ENCODE results near the gene UFSP2. TPM values are rescaled to one million over a fixed set of nuclear protein-coding genes. Genes with fewer than 3 reads are reported as not detected.

The UFSP2 gene
- total and polyA plus RNA-seq, 2 of the 4 experiments (the other 2 are of a cell fraction): 21.8 to 43.7 TPM

DNA sequence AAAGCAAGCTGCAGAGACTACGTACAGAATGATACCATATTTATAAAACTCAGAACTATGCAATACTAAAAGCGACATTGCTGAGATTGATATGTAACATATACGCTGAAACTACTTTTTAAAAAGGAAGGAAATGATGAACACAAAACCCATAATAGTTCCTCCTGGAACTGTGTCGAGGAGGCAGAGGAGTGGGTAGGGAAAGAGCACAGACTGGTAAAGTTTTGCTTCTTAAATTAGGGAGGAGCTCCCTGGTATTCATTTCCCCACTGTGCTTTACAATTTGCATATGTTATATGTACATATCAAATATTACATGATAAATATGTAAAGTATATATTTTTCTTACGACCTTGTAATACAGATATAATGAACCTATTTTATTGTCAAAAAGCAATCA is 13.9 kb downstream of the UFSP2 start:
- no peaks in the 10 kb centered on the region for H4K20me1 ChIP-seq (ENCODE audit: insufficient read depth, low read length)
- H4K5ac ChIP-seq (ENCODE audit: low read depth, low read length): no peak overlapping the region
- no peak overlapping the region for H2BK20ac ChIP-seq (ENCODE audit: low read depth, low read length)
- H3K9ac ChIP-seq (ENCODE audit: low read depth, low read length): no peak overlapping the region
- H4K91ac ChIP-seq (ENCODE audit: insufficient read depth, low read depth, low read length): no peak overlapping the region
- no peak overlapping the region for H3K27ac ChIP-seq (ENCODE audit: insufficient read depth, low read length)
- H3K4me3 ChIP-seq (ENCODE audit: insufficient read depth, low read depth, low read length): no peak overlapping the region
- ChIA-PET POLR2A (ENCODE audit: unreplicated experiment) (no interaction called here), CTCF (no interaction called here)
- H2BK15ac ChIP-seq (ENCODE audit: low read depth, low read length): no peak overlapping the region
- peaks cover 3% of the 10 kb centered on the region for H3K9me3 ChIP-seq (ENCODE audit: control insufficient read depth, insufficient read depth, low read length)
- H4K8ac ChIP-seq (ENCODE audit: low read depth in 2 of 2, low read length in 2 of 2): no peak overlapping the region
- no peaks in the 10 kb centered on the region for H3K27me3 ChIP-seq (ENCODE audit: control insufficient read depth, insufficient read depth, low read length)
- no peak for DNase-seq
- ATAC-seq (ENCODE audit: low read depth): no peak
- H3K56ac ChIP-seq (ENCODE audit: extremely low read depth, insufficient read depth, low read length): no peak overlapping the region
- intact Hi-C loops (cut with micrococcal nuclease): no loop called here
- TF ChIP-seq POLR2A (IDR thresholded peaks at IDR 0.05; ENCODE audit: low read depth, low read length): no peak
- in situ Hi-C loops (cut with MboI; ENCODE audit: low sequenced_read_pairs): no loop called here
- no peak overlapping the region for H2AK5ac ChIP-seq (ENCODE audit: low read depth, low read length)
- H2BK120ac ChIP-seq (ENCODE audit: low read depth, low read length): no peak overlapping the region
- H3K79me1 ChIP-seq (ENCODE audit: low read depth in 1 of 2, low read length in 2 of 2): peaks cover 0 to 3% of the 10 kb centered on the region in 2 experiments; a peak in 1 of 4 replicates
- peaks cover 19% of the 10 kb centered on the region for H3K36me3 ChIP-seq (ENCODE audit: control insufficient read depth, insufficient read depth, low read length)
- no peak overlapping the region for H2AFZ ChIP-seq (replicated peaks; ENCODE audit: low read length, poor library complexity)
- no CpG with 5 or more reads among the region's 5 CpGs for WGBS, 2 experiments (ENCODE audit: extremely low coverage in 2 of 2, insufficient read length in 1 of 2)
- H3K18ac ChIP-seq (ENCODE audit: low read depth, low read length): no peak overlapping the region
- H3K4ac ChIP-seq (ENCODE audit: low read depth, low read length): no peak overlapping the region
- H3K4me2 ChIP-seq (ENCODE audit: low read depth, low read length): no peak overlapping the region
- no peak overlapping the region for H3K23ac ChIP-seq (ENCODE audit: low read depth, low read length)
- no TSS peak for BruUV-seq (replicated peaks)
- dilution Hi-C loops (cut with HindIII; ENCODE audit: low sequenced_read_pairs, unreplicated experiment): no loop called here
- 0 out of 2 replicates have a peak, but pooled peaks cover 1% of the 10 kb centered on the region for H3K4me1 ChIP-seq (ENCODE audit: control insufficient read depth, insufficient read depth, low read length)
- no peak overlapping the region for H2BK5ac ChIP-seq (ENCODE audit: low read depth, low read length, poor library complexity, severe bottlenecking)
- no peak overlapping the region for H2AK9ac ChIP-seq (replicated peaks; ENCODE audit: low read depth, low read length, poor library complexity)
- peaks cover 3% of the 10 kb centered on the region; the same call in 1 of the 2 replicates for H3K9me1 ChIP-seq (ENCODE audit: insufficient read depth, low read length)
- H3K14ac ChIP-seq (replicated peaks; ENCODE audit: low read depth, low read length): no peak overlapping the region

Measured in IMR-90 (cell line).